Measurements from ENCODE around the gene VPS45. TPM values are rescaled to one million over a fixed set of nuclear protein-coding genes. Genes with fewer than 3 reads are reported as not detected.
A peak's percentile ranks its signal among the peaks of the same experiment; 100 is the strongest.

VPS45 gene
- total RNA-seq, 1 experiment from 2014 or later = 47.8 TPM

DNA sequence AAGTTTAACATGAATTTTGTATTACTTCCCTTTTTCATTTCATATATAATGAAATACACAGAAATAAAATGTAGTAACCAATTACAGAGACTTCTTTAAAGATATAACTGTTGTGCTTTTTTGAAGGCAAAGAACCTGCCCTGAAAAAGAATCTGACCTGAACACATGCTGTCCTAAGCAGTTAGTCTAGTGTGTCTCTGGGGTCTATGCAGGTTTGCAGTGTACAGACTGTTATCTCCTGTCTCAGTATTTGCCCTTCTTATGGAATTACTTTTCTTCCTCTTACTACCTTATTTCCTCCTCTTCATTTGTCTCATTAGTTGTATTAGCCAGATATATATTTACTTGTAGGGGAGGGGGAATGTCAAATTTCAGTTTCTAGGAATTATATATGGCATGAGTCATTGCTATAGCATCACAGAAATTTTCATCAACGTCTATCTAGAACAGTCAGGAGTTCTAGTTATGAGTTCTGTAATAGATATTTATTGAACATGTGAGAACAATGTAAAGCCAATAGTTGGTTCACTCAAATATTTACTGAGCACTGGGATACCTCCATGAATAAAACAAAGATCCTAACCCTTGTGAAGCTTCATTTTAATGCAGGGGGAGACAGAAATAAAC, 53.8 kb downstream of the VPS45 start:
- Histone ChIP-seq H3K27me3 (ENCODE audit: low read length) (no peaks in the 10 kb centered on the region), H3K9ac (ENCODE audit: low read length) (no peak overlapping the region), H3K4me3 (ENCODE audit: low read length) (no peak overlapping the region), H3K36me3 (ENCODE audit: low read depth, low read length) (no peaks in the 10 kb centered on the region), H3K4me1 (ENCODE audit: insufficient read depth, low read length) (peaks cover 21% of the 10 kb centered on the region), H3K9me2 (replicated peaks; ENCODE audit: low read length) (no peaks in the 10 kb centered on the region), H4K20me1 (ENCODE audit: low read length) (no peaks in the 10 kb centered on the region), H3F3A (ENCODE audit: low read length, unreplicated experiment) (no peaks in the 10 kb centered on the region), H3K4me2 (ENCODE audit: low read length) (peak overlapping the region; percentile 18), H2AFZ (ENCODE audit: low read length) (no peak overlapping the region), H3K9me3 (ENCODE audit: low read length) (no peaks in the 10 kb centered on the region), H3K79me2 (ENCODE audit: low read length) (no peaks in the 10 kb centered on the region), H3K27ac (ENCODE audit: low read length) (peak overlapping the region; percentile 42)
- DNase-seq (peak; percentile 78), ATAC-seq (peak; percentile 87)
- POLR2A ChIA-PET (ENCODE audit: unreplicated experiment) = no interaction called here
- intact Hi-C loops (cut with micrococcal nuclease) = loop anchor here (5.0 kb wide), 1 partner anchor 34 kb away; no protein-coding TSS in a partner anchor
- CTCF ChIA-PET = no interaction called here
- no TSS peak for BruUV-seq (replicated peaks)
- TF ChIP-seq, protein P1, sequence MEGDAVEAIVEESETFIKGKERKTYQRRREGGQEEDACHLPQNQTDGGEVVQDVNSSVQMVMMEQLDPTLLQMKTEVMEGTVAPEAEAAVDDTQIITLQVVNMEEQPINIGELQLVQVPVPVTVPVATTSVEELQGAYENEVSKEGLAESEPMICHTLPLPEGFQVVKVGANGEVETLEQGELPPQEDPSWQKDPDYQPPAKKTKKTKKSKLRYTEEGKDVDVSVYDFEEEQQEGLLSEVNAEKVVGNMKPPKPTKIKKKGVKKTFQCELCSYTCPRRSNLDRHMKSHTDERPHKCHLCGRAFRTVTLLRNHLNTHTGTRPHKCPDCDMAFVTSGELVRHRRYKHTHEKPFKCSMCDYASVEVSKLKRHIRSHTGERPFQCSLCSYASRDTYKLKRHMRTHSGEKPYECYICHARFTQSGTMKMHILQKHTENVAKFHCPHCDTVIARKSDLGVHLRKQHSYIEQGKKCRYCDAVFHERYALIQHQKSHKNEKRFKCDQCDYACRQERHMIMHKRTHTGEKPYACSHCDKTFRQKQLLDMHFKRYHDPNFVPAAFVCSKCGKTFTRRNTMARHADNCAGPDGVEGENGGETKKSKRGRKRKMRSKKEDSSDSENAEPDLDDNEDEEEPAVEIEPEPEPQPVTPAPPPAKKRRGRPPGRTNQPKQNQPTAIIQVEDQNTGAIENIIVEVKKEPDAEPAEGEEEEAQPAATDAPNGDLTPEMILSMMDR (conservative IDR thresholded peaks at IDR 0.05; ENCODE audit: low read depth, low read length) = no peak
- TF ChIP-seq EZH2phosphoT487 (IDR thresholded peaks at IDR 0.05; ENCODE audit: borderline replicate concordance, low read length) (no peak), EZH2 (IDR thresholded peaks at IDR 0.05; ENCODE audit: low read length, unreplicated experiment) (no peak)

DNA sequence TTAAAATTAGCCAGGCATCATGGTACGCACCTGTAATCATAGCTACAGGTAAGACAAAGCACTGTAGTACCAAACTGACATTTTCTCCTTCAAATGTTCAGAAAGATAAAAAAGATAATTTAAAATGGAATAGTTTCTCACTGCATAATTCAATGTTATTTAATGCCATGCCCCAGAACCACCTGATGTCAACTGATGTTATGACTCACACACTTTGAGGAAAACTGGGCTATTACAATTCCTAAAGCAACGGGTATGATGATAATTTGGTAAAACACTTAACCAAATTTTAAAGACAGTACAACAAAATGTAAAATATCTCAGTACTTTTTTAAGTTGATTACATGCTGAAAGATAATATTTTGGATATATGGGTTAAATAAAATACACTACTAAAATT, 59.2 kb downstream of the VPS45 start:
- Histone ChIP-seq H3K36me3 (ENCODE audit: low read depth, low read length) (peaks cover 4% of the 10 kb centered on the region; the same call in 1 of the 2 replicates), H3K27me3 (ENCODE audit: low read length) (no peaks in the 10 kb centered on the region), H3K9me3 (ENCODE audit: low read length) (no peaks in the 10 kb centered on the region), H3K4me3 (ENCODE audit: low read length) (no peak overlapping the region), H3K9me2 (replicated peaks; ENCODE audit: low read length) (no peaks in the 10 kb centered on the region), H3K79me2 (ENCODE audit: low read length) (no peaks in the 10 kb centered on the region), H4K20me1 (ENCODE audit: low read length) (no peaks in the 10 kb centered on the region), H3K4me2 (ENCODE audit: low read length) (no peak overlapping the region), H3K9ac (ENCODE audit: low read length) (no peak overlapping the region), H3F3A (ENCODE audit: low read length, unreplicated experiment) (no peaks in the 10 kb centered on the region), H3K27ac (ENCODE audit: low read length) (no peak overlapping the region), H2AFZ (ENCODE audit: low read length) (no peak overlapping the region), H3K4me1 (ENCODE audit: insufficient read depth, low read length) (peaks cover 11% of the 10 kb centered on the region)
- ATAC-seq = no peak
- ChIA-PET POLR2A (ENCODE audit: unreplicated experiment) (no interaction called here), CTCF (no interaction called here)
- peak; percentile 22 for DNase-seq
- no TSS peak for BruUV-seq (replicated peaks)
- no peak for TF ChIP-seq EZH2 (IDR thresholded peaks at IDR 0.05; ENCODE audit: low read length, unreplicated experiment)
- TF ChIP-seq, protein P1 (conservative IDR thresholded peaks at IDR 0.05; ENCODE audit: low read depth, low read length) = no peak
- TF ChIP-seq EZH2phosphoT487 (IDR thresholded peaks at IDR 0.05; ENCODE audit: borderline replicate concordance, low read length) = no peak
- intact Hi-C loops (cut with micrococcal nuclease) = no loop called here

- ChIA-PET CTCF (no interaction called here), POLR2A (ENCODE audit: unreplicated experiment) (no interaction called here)
- Histone ChIP-seq H3K9me3 (ENCODE audit: low read length) (no peaks in the 10 kb centered on the region), H3K79me2 (ENCODE audit: low read length) (no peaks in the 10 kb centered on the region), H3K4me1 (ENCODE audit: insufficient read depth, low read length) (peaks cover 7% of the 10 kb centered on the region; the same call in 1 of the 2 replicates), H2AFZ (ENCODE audit: low read length) (no peak overlapping the region), H3K4me3 (ENCODE audit: low read length) (no peak overlapping the region), H3K9me2 (replicated peaks; ENCODE audit: low read length) (no peaks in the 10 kb centered on the region), H3K4me2 (ENCODE audit: low read length) (no peak overlapping the region), H3F3A (ENCODE audit: low read length, unreplicated experiment) (no peaks in the 10 kb centered on the region), H3K9ac (ENCODE audit: low read length) (no peak overlapping the region), H4K20me1 (ENCODE audit: low read length) (no peaks in the 10 kb centered on the region), H3K27me3 (ENCODE audit: low read length) (no peaks in the 10 kb centered on the region), H3K27ac (ENCODE audit: low read length) (no peak overlapping the region), H3K36me3 (ENCODE audit: low read depth, low read length) (peaks cover 4% of the 10 kb centered on the region; the same call in 1 of the 2 replicates)
- BruUV-seq (replicated peaks) = no TSS peak
- DNase-seq (no peak), ATAC-seq (no peak)
- intact Hi-C loops (cut with micrococcal nuclease) = no loop called here
- TF ChIP-seq, protein P1 (conservative IDR thresholded peaks at IDR 0.05; ENCODE audit: low read depth, low read length) = no peak
- TF ChIP-seq EZH2 (IDR thresholded peaks at IDR 0.05; ENCODE audit: low read length, unreplicated experiment) (no peak), EZH2phosphoT487 (IDR thresholded peaks at IDR 0.05; ENCODE audit: borderline replicate concordance, low read length) (no peak)
Observed at GRCh38 chr1:150127464-150127863, 59.9 kb downstream of the VPS45 start.

Data from PC-3 (cell line).